RKO (cell line): ENCODE results near the gene KY.

Experiments
- DNase-seq: peaks from one replicate; pipeline ENCODE4 v3.0.0-alpha.2; 2016; ENCODE audit warnings: low spot score

The KY gene

DNA sequence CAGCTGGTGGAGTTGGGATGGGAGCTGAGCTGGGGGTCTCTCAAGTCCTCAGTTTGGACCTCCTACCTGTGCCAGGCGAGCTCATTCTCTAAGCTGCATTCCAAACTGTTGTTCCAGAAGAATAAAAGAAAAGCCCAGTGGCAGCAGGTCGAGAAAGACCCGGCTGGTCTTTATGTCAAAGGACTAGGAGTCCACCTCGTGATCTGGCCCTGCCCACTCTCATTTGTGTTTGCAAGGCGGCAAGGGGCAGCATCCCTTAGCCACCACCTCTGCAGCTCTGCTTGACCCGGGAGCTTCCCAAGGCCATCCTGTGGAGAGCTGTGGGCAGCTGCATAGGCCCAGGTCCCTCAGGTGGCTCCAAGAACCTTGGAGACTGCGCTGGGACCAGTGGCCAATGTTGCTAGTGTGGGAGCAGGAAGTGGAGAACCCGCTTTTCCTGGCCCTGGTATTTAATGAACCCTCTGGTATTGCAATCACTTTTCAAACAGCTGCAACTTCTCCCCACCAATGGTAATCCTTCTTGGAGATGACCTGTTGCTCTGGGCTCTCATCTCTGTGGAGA, 30.9 kb downstream of the KY start:
- DNase-seq: no peak

DNA sequence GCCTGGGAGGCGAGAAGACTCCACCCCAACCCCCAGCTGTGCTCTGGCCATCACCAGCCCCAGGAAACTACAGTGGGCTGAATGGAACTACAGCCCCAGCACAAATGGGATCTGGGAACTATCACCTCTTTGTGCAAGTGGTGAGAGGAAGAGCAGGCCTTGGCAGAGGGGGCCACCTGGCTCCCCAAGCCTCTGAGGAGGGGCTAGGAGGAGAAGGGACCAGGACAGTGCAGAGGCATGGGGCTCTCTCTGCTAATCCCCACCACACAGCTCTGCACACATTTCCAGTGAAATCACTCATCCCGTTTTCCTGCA, 31.6 kb downstream of the KY start:
- no peak for DNase-seq

DNA sequence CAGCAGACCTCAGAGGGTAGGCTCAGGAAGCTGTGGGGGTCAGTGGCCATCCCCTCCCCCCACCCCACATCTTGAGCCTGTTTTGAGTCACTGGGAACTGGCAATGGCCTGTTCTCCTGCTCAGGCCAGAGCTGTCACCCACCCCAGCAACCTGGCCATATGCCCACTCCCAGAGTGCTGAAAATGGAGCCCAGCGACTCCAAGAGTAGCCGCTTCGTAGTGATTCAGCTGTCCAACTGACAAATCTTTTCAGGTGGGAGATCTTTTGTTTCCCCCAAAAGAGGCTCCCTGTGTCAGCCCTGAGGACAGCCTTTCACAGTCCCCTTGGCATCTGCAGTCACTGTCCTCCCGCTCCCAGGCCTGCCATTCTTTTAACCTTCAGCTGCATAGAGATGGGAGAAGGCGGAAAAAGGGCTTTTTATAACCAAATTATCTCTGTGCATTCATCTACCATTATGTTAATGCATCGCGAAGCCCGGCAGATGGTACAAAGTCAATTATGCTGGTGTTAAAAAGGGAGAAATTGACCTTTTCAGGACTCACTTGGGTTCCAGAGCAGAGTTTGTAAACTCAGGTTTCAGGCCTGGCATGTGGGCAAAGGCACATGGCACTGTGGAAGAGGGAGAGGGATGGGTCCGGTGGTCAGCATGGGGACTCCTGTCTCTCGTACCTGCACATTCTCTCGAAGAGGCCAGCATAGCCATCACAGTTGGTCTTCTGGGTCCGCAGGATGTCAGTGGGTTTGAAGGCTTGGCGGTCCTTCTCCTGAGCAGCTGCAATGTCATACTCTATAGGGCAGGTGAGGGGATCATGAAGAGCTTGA, 32.1 kb downstream of the KY start:
- no peak for DNase-seq

DNA sequence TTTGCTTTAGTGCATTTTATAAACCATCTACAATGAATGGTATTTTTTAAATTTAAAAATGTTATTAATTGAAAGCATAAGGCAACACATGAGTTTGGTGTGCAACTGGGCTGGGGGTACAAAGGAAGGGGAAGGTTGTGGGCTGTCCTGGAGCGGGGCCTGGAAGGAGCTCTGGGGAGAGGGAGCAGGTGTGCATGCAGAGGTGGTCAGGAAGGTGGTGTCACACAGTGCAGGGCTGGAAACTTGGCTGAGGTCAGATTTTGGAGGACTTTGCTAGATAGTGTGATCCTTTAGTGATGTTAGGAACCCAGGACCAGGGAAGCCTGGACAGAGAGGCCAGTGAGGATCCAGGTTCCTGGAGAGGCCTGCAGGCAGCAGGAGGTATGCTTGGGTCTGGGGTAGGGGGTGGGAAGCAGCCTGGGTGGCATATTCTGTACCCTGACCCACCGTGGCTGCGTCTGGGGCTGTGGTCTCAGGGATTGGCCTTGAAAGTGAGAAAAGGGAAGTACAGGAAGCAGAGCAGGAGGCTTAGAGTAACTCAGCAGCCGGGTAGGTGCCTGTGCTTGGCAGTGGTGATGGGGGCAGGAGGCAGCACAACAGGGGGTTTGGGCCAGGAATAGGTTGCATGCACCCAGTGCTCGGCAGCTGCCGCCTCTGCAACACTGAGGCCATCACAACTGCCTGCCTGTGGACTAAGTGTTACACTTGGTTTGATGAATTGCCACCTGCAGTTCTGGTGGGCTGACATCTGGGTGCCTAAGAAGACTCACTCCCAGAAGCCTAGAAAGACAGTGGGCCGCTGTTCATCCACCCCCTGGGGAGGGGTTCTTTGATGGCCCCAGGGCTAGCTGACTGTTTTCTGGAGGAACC, 33.0 kb downstream of the KY start:
- no peak for DNase-seq

DNA sequence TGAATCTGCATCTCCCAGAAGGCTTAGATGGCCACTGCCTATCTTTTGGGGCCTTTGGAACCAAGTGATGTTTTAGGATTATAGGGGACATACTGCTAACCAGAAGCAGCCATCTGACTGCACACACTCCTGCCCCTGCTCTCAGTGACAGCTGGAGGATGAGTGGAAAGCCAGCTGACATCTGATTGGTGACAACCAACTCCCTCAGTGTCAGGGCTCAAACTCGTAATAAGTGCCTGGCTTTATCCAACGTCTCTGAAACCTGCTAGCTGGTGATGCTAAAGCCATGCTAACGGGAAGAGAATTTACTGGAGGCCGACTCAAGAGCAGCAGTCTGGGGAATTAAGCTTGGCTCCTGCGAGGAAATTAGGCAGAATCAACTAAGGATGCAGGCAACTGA, 35.1 kb downstream of the KY start:
- no peak for DNase-seq

DNA sequence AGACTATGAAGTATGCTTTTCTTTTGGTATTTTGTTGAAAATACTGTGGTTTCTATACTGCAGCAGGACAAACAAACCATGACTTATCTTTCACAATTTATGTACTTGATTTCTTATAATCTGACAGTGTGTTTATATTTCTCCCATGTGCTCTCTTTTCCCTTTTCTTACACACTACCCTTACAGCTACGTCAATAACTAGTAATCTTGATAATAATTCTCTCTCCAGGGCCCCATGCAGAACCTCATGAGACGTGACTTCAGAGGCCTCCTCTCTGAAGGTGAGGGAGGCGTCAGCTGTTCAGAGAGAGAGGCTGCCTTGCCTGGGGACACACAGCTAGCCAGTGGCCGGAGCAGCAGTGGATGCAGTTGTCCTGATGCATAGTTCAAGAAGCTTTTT, 35.9 kb downstream of the KY start:
- no peak for DNase-seq

DNA sequence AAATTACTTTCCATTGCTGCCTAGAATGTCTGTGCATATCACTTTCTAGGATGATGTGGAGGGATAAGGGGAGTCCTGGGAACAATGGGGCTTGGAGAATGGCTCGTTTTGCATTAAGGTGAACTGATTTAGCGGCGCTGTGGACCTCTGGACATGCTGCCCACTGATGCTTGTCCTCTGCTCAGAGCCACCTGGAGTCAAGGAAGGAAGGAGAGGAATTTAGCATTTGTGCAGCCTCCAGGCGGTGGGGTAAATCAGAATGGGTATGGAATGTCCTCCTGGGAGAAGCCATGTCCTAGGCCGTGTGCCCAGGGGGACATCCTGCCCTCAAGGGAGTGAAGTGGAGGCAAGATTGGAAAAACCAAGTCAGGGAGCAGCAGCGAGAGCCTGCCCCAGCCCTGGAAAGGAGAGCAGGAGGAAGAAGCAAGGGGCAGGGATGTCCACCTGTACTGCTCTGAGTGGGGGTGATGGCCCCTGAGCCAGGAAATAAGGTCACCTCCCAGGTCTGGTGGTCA, 37.8 kb downstream of the KY start:
- no peak for DNase-seq

DNA sequence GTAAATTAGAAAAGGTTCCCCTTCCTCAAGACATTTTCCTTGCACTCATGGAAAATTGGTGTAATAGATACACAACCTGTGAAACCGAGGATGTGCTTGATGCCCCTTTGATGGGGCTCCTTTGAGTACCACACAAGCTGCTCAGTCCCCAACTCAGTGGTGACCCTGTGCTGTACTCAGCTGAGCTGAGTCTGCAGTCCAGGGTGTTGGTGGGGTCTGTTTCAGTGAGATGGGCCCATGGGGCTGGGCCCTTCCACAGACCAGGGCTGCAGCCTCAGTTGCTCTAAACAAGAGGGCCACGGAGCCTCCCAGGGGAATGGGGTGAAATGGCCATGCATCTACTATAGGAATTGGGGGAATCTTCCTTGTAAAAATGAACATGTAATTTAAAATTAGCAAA, 39.3 kb downstream of the KY start:
- DNase-seq: no peak

DNA sequence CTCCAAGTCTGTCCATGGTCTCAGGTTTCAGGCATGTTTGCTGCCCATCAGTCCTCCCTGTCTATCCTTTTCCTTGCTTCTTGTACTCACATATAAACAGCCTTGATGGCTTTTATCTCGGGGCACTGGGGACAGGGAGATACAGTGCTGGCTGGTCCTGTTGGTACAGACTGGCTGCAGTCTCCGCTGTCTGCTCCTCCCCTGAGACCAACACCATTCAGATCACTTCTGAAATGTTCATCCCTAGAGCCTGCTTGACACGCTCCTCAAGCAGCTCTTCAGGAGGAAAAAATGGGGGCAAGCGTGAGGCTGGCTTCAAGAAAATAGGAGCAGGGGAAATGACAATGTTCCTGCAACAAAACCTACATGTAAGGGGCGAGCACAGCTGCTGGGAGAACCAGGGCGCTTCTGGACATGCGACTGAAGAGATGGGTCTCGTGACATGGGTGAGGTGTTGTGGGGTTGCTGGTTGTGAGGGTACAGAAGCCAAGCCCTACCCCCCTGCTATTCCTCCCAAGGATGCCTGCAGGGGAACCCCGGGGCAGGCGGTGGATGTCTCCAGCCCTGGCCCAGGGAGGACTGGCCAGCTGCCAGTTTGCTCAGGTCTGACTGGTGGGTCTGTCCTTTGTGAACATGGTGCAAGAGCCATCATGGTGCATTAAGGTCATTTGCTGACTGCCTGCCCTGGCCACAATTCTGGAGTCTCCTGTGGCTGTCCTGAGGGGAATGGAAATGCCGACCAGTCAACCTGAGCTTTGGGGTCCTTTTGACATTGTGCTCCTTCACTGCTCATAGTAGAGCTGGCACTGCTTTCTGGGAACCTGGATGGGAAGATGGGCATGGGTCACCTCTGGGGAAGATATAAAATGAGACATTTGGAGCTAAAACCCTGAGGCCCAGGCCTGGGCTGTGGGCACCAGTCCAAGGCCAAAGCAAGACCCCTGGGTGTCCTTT, 40.1 kb downstream of the KY start:
- DNase-seq: no peak

DNA sequence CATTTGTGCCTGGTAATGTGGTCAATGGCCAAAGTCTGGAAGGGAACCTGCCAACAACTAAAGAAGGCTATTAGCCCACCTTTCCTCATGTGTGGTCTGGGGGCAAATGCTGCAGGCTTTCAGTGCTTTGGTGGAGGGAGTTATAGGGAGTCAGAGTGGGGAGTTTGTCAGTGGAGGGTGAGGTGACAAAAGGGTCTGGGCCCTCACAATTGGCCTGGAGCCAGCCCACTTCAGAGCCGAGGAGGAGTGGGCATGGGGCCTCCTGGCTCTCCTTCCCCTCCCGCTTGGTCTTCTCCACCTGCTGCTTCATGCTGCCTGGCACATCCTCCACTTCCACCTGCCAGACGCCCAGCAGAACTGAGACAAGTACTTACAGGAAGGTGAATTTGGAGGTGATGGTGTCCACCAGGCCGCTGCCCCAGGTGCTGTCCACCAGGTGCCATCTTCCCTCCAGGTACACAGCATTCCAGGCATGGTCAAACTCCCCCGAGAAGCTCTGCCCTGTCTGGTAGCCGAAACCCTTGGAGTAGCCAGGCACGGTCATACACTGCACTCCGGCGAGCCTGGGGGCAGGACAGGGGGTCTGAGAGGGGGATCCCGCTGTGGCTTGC, 40.9 kb downstream of the KY start:
- no peak for DNase-seq

DNA sequence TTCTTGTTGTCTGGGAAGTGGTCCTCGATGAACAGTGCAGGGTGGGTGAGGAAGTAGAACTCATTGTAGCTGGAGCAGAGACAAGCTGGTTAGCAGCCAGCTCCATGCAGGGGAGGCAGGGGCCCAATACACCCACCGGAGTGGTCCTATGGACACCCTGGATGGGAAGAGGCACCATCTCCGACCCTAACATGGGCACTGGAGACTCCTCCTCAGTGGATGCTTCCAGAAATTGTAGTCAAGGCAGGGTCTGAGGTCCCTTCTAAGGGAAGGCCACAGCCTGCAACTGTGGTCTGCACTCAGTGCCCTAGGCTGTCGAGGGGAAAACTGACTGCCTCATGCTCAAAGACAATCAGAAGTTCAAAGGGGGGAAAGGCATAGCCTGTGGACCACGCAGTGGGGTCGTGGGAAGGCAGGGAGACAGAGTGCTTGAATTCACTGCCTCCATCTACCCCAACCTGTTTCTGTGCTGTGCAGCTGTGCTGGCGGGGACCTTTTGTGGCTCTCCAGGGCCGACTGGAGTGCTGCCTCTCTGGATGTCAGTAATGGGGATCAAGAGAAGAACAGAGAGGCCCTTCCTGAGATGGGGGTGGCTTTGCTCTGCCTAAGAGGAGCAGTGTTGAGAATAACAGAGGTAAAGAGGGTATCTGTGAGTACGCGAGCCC, 41.9 kb downstream of the KY start:
- no peak for DNase-seq

DNA sequence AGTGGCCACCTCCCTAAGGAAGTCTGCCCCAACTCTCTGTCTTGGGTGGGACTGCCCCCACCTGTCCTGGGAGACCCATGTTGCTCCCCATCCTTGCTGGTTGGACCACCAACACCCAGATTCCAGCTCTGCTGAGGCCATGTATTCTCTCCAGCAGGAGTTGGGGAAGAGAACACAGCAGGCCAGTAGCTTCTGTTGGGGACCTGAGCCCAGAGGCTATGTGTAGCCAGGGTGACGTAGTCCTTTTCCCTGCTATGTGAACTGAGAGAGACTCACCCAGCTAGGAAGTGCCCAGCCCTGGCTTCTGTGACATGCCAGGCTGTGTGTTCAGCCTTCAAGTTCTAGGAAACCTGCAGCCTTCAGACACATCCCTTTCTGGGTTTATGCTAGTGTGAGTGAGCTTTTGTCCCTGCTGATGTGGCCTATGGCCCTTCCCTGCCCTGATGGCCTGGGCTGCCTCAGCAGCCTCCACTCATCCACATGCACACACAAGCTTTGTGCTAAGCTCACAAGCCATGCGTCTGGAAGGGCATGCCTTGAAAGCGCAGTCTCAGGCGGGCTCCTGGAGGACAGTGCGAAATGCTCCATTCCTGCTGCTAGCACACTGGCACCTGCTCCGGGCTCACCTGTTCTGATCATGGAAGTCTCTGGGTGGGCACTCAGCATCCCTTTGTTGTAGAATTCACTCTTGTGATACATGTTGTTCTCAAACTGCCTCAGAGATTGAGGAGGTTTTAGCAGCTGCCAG, 42.6 kb downstream of the KY start:
- no peak for DNase-seq

DNA sequence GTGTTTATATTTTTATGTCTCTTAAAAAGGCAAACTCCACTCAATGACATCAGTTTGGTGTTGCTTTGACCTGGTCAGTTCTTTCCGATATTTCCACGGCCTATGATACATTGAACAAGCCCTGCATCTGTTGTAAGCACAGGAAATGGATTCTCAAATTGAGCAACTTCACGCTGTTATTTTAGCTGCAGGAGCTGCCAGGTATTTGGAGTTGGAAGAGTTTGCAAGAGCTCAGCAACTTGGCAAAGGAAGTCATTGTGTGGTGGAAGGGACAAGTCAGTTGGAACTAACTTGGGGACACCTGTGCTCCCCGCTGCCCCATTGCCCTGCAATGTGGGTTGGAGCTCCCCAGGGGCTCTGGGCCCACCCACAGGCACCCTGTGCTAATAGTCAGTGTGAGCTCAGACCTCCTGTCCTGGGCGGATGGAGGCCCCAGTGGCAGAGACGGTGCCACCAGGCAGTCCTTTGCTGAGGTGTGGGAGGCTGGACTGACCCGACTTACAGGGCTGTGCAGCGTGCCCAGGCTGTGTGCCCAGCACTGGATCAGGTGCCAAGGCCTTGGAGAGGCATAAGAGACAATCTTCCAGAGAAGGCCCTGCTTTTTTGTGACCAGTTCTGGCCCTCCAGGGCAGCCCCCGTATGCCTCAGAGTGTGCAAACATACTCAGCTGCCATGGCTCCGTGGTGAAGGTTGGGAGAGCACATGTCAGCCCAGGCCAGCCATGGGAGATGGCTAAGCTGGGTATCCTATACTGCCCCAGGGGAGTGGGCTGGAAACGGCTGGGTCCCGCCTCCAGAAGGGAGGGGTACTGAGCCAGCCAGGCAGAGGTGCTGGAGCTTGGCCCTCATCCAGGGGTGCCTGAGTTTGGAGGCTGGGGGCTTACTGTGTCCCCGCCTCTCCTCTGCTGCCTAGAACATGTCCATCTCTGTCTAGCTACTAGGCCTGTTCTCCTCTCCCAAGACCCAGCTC, 43.5 kb downstream of the KY start:
- DNase-seq: no peak

DNA sequence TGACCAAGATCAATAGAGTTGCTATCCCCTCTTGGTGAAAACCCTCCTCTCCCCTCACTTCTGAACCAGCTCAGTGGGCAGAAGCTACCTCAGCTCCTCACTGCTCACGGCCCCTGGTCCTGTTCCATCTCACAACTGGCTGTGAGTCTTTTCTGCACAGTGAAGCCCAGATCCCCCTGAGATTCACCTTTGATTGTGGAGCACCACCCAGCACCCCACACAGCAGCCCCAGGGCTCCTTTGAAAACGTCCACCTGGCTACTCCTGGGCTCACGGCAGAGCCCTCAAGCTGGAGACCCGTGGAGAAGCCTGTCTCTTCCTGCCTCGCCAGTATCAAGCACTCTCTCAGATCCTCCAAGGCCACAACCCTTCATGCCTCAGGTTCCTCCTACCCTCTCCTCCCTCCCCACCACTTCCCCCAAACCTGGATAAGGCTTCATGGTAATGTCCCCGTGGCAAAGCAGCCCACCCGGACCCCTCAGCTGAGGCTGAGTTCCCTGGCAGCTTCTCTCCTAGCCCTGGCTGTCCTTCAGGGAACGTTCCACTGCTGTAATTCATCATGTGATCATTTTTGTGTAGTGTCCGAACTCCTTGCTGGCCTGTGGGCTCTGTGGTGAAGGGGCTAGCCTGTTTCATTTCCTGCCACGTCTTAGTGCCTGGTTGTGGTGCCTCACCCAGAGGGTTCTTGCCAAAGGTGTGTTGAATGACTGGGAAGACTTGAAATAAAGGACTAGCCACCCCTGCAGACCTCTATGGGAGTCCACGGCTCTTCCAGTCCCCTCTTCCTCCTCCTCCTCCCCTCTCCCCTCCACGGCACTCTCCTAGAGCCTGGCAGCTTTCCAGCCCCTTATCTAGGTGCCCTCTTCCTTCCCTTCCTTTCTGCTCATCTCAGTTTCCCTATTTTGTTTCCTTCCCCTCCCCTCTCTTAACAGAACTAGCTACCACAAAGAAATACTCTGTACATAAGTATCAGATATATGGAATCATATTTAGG, 44.5 kb downstream of the KY start:
- no peak for DNase-seq

DNA sequence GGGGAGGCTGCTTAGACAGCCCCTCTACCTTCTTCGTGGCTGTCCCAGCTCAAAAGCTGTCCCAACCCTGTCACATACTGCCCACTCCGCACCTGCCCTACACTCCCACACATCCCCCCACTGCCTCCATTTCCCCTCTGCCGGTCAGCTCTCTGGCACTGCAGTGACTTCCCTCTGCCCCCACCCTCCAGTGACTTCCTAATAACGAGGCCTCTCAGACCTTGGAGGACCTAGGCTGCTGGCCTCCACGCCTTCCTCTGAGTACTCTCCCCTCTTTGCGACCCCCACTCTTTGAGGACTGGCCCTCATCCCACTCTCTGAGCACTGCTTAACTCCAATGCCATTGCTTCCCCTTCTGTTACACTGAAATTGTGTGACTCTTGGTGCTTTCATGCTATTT, 45.3 kb downstream of the KY start:
- no peak for DNase-seq

DNA sequence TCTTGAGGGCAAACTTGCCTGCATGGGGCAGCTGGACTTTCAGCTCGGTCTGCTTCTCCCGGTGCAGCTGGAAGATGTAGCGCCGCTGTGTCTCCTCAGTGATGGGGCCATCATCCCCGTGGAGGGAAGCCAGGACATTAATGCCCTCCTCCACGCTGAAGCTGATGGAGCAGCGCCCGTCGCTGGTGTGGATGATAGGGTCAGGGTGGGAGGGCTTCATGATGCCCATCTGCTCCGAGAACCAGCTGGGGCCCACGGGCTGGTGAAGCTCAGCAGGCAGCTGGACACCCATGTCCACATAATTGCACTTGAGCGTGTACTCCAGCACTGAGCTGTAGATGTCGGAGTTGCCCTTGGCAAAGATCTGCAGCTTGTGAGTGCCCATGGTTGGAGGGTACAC, 46.9 kb downstream of the KY start:
- no peak for DNase-seq

DNA sequence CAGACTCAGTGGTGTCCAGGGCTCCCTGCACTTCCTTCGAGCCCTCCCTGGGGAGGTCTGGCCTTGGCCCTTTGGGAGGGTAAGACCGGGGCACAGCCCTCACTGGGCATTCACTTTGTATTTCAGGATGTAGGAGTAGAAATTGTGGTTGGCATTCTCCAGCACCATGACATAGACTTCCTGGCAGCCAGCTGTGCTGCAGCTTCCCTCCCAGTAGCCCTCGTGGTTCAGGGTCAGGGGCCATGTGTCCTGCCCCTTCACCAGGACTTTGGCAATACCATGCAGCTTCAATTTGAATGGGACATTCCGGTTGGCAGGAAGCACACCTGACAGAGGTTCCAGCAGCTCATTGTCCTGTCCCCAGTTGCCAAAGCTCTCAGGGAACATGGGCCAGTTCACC, 47.3 kb downstream of the KY start:
- no peak for DNase-seq

DNA sequence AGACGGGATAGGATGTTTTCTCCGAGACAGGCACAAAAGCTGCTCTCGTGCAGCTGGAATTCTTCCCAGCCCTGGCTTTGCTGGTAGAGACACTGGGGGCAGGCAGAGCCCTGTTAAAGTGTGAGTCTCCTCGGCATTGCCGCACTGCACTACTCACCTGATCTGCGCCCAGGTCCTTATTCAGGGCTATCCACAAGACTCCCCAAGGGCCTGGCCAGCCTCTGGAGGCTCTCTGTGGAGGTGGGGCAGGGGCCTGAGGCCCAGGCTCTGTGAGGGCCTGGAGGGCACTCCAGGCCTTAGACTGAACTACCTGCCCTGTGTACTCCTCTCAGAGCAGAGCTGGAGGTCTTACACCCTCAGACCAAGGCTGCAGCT, 48.4 kb downstream of the KY start:
- DNase-seq: no peak
